Tongue (tissue), 2 donors: ENCODE measurements around the gene SSPN. TPM values are rescaled to one million over a fixed set of nuclear protein-coding genes. Genes with fewer than 3 reads are reported as not detected.
A peak's percentile ranks its signal among the peaks of the same experiment; 100 is the strongest.

ENCODE experiments used
- DNase-seq: peaks from one replicate; pipeline ENCODE4 v3.0.0-alpha.2; 2015
- total RNA-seq: library from RNA; depleted of rRNA; stranded (reverse); fragments of >200 nt; gene quantifications from one replicate; pipeline ENCODE4 v1.2.3, GENCODE V29; 2014

SSPN gene, protein sequence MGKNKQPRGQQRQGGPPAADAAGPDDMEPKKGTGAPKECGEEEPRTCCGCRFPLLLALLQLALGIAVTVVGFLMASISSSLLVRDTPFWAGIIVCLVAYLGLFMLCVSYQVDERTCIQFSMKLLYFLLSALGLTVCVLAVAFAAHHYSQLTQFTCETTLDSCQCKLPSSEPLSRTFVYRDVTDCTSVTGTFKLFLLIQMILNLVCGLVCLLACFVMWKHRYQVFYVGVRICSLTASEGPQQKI
- 177 TPM for total RNA-seq

DNA sequence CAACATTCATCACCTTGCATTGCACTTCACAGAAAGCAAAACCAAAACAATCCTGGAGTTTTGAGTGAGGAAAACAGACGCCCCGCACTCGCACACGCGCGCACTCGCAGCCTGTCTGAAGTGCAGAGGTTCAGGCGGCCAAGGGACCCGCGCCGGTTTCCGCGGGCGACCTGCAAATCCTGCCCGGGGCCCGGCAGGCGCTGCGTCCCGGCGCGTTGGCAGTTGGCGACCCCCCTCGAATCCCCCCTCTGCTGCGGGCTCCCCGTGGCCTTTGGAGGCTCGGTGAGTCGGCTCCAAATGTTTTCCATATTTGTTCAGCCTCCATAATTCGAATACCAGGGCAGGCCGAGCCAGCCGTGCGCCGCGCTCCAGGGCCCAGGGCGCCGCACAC, at the start of gene SSPN:
SSPN (plus strand) TSS at position 324 of the 391 bp plus-strand sequence. CDS start 100 bp downstream, outside the sequence.
- DNase-seq, result peak; percentile 87

DNA sequence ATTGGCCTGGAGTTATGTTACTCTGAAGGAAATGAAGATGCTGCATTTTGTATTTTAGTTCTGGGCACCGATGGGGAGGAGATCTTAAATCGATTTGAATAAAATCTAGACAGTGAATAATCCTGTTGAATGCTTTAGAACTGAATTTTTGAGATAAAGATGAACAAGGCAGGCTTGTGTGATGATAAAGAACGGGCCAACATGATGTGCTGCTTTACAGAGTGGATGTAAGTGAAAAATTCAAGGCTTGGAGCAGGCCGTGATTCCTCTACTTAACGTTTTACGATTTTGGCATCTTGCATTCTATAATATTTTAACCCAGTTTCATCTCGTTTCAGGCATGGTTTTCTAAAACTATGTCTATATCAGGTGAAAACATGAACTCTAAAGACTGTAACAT, 47.1 kb upstream of the SSPN start:
- DNase-seq, result no peak

DNA sequence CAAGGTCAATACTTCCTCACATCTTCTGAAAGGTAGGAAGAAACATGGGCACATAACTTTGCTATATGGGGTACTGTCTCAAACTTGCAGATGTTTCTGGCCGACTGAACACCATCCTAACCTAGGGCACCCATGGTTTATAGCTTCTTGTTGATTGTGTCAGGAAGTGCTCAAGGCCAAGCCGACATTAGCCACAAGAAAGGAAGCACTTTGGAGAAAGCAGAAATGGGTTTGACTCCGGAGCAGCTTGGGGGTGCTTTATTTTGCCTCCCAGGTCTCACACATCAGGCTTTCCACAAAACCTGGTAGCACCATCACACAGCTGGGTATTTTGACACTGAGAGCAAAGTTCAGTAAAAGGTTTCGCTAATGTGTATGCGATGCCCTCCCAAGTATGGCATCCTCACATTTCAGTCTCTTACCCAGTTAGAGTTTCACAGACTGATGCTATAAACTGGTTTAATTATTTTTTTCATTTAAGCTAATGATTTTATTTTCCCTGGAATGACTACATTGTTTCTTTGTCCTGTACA, 45.3 kb upstream of the SSPN start:
- no peak for DNase-seq

DNA sequence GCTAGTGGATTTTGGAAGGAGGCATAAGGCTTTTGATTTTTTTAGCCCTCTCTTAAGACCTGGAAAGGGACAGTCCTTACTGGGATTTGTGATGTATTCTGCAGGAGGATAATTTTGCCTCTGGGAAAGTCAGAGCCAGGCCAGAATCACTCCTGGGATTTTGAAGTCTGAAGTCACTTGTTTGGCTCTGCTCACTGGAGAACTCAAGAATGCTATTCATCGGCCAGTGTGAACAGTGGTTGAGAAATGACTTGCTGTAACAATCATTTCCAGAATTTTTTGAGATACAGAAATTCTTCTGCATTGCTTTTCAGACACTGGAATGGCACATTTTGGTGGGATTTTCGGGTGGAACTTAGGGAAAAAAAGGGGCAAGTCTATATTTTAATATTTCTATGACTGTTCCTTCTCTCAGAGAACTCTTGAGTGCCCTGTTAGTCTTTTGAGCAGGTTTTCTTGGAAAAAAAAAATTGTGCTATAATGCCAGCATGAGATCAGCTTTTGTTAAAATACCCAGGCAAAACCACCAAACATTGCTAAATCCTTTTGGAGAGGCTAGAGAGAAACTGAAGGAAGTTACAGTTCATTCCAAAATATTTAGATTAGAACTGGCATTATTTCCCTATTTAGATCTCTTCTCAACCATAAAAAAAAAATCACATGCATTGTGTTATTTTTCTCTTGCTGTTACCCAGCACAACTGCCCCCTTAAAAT, 44.5 kb upstream of the SSPN start:
- DNase-seq, result peak; percentile 55

DNA sequence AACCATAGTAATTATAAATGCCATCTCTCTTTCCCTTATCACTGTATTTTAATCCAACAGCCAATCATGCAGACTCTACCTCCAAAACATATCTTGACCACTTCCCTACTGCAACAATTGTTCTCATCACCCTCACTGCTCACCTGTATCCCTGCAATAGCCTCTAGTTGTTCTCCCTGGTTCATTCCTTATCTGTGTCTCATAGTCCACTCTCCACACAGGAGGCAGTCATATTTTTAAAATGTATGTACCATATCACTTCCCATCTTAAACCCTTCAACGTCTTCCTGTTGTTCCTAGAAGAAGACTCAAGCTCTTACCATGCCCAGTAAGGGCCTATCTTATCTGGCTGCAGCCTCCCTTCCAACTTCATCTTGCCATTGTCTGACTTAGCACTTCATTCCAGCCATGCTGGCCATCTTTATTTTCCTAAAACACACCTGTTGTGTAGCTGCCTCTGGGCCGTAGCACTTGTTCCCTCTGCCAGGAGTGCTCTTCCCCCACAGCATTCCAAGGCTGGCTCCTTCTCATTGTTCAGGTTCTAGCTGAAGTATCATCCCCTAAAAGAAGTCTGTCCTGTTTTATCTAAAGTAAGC, 42.8 kb upstream of the SSPN start:
- DNase-seq, result no peak

DNA sequence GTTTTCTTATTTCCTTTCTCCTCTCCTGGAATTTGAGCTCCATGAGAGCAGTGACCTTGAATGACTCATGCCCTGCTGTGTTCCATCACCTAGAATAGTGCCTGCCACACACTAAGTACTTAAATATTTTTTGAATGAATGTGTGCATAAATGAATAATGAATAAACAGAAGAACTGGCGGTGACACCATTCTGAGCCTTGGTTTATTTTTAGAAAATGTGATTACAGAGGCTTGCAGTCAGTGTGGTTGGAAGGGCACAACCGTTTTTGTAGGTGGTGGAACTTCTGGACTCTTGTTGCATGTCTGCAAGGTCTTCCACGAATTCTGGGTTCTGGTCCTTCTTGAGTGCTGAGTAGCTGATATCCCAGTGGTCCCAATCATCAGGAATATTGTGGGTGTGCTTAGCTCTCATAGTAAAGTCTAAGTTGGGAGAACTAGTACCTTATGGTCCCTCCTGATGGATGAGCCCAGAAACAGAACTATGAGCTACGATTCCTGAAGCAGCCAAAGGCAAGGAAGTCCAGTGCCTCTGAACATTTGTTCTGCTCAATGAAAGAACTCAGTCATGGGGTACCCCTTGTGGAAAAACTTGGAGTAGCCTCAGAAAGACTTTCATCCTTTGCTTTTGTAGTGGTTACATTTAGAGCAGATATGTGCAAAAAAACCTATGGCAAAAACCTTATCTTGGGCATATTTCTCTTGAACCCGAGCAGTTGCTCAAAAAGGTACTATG, 41.8 kb upstream of the SSPN start:
- DNase-seq, result no peak

DNA sequence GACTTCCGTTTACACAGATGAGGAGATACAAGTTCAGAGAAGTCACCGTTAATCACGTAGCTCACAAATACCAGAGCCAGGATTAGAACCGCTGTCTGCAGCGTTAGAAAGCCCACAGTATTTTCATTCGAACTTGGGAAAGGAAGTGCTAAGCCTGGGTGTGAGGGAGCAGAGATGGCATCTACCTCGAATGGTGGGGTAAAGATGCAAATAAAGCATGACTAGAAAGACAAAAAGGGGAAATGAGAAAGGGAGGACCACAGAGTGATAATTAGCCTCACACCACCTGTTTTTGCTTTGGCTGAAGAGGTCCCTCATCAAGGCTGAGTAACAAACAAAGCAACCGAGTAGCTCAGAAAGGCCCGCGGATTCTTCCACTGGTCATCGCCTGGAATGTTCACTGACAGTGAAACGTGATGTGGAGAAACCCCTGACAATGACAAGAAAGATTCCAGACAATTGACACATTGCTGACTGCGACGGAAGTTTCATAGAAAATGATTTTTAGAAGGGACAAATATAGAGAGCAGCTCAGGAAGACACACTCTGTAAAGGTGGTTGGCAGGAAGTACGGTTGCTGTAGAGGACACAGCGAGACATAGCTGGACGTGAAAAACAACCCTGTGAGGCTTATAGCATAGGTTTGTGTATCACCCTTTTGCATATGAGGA, 39.0 kb upstream of the SSPN start:
- DNase-seq, result no peak

DNA sequence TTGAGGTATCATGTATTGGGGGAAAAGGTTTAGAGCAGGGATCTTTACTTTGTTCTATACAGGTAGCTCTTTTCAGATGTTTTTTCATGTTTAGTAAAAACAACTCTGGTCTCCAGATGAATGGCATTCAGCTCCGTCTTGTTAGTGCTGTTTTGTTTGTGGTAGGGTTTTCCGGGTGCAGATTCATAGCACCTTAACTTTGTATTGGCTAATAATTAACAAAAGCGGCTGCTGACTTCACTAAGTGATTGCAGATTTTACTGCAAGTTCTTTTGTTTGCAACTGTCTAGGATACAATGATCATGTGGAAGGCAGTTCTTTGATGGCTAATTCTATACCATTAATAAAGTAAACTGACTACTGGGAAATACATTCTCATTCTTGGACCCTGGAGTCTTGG, 38.4 kb upstream of the SSPN start:
- no peak for DNase-seq

DNA sequence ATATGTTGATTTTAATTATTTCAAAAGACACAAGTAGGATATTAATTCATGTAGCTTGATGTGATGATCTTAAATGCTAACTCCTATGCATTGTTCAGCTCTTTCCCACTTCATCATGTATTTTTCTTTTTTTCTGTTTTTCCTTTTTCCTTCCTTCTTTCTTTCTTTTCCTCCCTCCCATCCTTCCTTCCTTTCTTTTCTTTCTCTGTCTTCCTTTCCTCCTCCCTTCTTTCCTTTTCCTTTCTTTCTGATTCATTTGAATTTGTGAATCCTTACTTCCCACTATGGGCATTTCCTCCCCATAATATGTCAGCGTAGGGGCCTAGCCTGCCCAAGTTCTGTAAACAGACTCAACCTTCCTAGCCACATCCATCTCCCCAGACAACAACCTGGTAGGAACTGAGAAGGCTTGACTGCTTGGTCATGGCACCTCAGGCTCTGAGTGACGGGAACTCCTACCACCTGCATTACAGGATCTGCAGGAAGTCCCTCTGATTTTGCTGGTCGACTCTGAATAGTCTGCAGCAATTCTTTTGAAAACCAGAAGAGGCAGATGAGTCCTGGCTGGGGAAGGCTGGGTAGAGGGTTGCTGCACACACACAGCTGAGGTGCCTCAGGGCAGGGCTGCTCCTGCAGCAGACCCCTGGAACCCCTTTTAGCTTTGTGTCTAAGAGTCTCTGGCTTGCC, 37.2 kb upstream of the SSPN start:
- no peak for DNase-seq

DNA sequence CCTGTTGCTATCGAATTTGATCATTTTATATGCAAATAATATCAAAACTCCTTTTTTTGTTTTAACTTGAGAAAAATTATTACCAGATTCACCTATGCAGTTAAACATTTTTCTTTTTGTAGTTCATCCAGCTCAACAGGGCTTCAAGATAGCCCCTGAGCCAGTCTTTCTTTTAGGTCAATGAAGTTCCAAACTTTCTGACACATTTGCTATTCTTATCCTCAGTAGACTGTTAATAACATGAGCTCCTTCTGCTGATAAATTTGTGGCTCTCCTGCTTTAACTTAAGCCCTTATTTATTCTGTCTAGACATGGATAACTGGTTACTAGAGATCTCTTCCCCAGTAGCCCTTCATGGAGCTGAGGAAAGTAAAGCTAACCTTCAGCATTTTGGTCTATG, 33.2 kb upstream of the SSPN start:
- DNase-seq, result no peak

DNA sequence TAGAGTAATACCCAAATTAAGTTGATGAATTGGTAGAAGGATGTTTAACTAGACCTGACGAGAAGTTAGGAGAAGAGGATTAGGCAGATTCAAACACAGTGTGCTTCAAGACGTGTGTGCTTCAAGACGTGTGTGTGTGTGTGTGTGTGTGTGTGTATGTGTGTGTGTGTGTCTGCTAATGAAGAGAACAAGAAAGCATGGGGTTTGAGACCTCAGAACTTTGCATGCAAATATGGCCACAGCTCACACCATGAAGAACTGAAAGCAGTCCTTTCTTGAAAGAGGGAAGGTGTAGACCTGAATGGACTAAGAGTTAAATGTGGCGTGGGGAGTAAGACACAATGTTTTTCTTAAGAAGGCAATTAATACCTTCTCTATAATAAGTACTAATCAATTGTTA, 32.5 kb upstream of the SSPN start:
- DNase-seq, result no peak

DNA sequence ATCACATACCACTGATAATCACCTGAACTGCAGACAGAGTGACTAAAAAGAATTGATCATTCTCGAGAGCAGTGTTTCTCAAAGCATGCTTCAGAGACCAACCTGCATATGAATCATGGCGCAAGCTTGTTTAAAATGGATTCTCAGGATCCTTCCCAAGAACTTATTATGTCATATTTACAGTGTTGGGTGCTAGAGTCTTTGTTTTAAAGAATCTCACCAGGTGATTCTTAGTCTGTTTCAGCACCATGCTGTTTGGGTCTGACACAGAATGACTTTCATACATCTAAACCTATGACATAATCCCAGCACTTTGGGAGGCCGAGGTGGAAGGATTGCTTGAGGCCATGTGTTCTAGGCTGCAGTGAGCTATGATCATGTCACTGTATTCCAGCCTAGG, 31.3 kb upstream of the SSPN start:
- DNase-seq, result no peak

DNA sequence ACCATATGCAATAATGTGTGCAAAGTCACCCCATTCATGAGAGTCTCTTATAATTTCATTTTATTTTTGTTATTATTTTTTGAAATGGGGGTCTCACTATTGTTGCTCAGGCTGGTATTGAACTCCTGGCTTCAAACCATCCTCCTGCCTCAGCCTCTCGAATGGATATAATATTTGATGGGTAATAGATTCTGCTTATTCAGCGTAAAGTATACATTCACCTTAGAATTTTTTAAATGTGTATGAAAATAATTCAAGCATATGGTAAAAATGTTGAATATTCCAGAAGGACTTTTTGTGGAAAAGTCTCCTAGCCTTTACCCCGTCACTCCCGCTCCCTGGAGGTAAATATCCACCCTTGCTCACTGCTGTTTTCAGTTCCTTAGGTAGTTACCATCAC, 23.4 kb upstream of the SSPN start:
- no peak for DNase-seq

DNA sequence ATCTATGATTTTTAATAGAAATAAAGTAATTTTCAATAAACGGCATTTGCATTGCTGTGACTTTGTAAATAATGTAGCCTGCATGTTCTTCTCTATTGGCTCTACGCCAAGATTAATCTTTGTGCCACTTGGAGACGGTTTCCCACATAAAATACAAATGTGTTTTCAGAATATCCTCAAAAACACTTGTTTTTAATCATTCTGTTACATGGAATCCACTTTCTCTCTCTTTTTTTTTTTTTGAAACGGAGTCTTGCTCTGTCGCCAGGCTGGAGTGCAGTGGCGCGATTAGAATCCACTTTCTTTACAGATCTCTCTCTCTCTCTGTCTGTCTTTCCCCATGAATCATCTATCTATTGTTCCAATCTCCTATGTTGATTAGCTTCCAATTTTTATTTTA, 22.8 kb upstream of the SSPN start:
- DNase-seq, result no peak

DNA sequence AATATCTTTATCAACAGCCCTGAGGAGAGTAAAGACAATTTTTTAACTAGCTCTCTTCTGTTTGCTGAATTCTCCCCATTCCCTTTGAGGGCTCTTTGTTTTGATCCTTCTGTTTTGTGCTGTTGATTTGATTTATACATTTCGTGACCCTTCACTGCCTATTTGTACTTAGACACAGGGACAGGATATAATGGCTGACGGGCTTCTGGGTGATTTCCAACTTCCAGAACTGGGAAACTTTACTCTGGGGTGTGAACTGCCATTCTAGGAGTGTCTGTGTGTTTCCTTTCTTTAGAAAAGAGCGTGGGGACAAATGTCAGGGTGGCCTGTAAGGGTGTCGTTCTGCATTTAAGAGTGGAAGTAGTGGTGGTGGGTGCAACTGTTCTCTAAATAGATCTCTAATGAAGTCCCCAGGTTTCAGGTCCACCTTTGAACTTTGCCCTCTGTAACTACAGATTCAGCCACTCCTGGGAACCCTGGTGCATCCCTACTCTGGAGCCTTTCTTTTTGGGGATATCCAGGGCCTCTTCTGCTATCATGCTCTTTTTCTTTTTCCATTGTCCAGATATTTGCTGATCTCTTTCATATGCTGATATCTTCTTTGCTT, 22.3 kb upstream of the SSPN start:
- DNase-seq, result no peak

DNA sequence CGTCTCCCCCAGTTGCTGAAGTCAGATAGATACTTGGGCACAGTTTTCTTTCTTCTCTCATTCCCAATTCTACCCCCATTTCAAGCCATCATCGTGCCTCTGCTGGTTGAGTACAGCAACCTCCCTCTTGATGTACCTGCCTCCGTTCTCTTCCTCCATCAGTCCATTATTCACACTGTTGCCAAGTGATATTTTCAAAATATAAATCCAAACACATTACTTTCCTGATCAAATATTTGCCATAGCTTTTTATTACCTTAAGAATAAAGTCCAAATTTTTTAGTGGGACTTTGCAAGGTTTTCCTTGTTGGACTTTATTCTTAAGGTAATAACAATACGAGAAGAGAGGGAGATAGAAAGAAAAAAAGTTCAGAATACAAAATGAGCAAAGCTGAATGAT, 18.6 kb upstream of the SSPN start:
- DNase-seq, result no peak

DNA sequence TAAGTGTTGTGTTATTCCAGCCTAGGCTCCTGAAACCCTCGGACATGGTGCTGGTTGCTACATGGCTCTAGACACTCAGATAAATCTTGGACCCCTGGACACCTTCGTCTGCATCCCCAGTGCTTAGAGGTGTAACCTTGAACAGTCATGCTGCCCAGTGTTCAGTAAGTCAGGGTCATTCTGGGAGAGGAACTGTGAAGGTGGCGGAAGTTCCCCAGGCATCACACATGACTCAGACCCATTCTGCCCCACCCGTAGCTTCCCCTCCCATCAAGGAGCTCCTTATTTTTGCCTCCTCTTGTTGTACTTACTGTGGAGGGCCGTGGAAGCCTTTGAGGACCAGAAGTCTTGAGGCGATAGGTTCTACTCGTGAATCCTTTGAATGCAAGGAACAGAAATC, 18.1 kb upstream of the SSPN start:
- DNase-seq, result no peak

DNA sequence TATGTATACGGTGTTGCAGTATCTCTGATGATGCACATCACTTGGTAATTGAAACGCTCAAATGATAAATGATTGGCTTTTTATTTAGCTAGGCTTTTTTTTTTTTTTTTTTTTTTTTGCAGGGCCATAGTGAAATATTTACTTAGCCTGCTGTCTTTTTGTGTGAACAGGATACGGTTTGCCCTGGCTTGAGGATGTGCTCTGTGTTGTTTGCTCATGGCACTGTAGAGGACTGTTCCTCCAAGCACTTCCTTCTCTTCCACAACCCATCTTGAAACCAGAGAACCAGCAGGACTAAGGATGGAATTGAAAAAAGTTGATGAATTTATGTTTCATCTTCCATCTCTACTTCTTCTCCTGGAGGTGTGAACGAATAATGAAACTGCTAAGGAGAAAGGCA, 15.5 kb upstream of the SSPN start:
- no peak for DNase-seq

DNA sequence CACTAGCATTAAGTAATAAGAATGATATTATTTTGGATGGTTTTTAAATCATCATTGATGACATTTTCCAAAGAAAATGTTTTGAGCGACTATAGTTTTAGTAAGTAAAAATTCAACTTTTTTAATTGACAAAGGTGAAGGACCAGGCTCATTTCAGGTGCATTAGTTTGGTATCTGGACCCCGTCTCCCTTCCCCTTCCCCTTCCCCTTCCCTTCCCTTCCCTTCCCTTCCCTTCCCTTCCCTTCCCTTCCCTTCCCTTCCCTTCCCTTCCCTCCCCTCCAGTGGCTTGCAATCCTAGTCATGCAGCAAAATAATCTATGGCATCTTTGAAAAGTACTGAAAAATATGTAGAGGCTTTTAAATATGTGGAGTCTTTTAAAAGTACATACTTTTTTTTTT, 13.0 kb upstream of the SSPN start:
- no peak for DNase-seq

DNA sequence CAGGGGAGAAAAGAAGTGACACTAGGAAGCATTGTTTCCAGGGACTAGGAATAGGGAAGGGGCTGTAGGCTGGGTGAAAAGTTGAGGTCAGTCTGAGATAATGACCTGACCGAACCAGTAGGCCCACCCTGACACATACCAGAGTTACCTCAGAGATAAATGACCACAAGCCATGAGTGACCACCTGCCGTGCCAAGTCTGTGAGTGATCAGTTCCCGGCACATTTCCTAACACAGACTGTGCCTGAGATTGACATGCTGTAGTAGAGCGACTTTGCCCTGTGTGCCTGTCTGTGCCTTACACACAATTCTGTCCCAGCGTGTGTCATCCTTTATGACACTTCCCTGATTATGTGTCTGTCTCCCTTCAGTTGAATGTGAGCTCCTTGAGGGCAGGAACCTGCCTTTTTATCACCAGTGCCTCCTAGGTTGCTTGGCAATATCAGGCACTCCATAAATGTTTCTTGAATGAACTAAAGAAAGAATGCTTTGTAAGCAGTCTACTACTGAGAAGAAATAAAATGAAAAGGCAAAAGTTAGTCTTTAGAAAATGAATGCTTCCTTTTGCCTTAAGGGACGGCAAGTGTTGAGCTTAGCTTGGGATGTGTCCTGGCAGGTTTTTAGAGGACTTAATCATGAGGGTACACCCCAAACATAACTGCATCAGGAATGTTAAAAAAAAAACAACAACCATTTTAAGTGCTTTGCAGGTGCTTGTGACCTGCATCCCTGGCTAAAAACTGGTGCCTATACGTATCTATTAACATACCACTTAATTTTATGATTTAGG, 9.6 kb upstream of the SSPN start:
- no peak for DNase-seq
